Panc1 (cell line): ENCODE measurements around the gene KMT5B.

Experiments used
- TCF7L2 ChIP-seq: IDR thresholded peaks from 2 replicates; pipeline ENCODE4 v1.6.1; 2011; ENCODE audit warnings: mild to moderate bottlenecking, low read depth, low read length, inconsistent platforms
- TF ChIP-seq, protein P1 (sequence below): fragments of 450-650 bp; IDR thresholded peaks from 2 replicates; pipeline ENCODE4 v1.5.1; 2017; ENCODE audit warnings: mild to moderate bottlenecking
- TF ChIP-seq, protein P2 (sequence below), 2 experiments: IDR thresholded peaks; 2 replicates each; pipeline ENCODE4 v1.6.1; 2011 to 2012; ENCODE audit warnings: low read depth in 2 of 2, control low read depth in 1 of 2, low read length in 1 of 2, mild to moderate bottlenecking in 1 of 2, moderate library complexity in 1 of 2; ENCODE audit not compliant: insufficient read depth in 1 of 2

DNA sequence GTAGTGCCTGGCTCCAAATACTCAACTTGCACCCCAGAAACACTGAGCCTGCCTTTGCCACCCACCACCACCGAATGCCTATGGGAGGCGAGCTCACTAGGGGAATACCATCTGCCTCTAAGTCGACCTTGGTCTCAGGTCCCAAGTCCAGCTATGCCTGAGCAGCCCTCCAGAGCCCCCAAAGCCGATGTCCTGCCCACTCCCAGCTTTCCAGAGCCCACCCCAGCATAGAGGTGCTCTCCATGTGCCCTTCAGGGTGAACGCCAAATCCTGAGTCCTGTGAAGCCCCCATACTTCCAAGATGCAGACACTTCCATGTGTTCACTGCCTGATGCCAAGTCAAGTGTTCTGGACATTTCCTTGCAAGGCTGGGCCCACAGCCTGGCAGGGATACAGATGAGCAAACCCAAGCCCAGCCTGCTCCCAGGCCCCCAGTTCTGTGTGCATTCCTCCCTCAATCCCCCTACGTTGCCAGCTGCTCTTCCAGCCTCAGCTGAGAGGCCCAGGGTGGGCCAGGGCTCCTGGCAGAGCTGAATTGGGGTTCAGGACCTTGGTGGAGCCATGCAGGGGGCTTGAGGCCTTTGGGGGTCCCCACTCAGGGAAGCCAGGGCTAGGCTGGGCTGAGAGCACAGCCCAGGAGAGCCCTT is 2.6 kb upstream of the KMT5B start:
- TF ChIP-seq, protein P1, sequence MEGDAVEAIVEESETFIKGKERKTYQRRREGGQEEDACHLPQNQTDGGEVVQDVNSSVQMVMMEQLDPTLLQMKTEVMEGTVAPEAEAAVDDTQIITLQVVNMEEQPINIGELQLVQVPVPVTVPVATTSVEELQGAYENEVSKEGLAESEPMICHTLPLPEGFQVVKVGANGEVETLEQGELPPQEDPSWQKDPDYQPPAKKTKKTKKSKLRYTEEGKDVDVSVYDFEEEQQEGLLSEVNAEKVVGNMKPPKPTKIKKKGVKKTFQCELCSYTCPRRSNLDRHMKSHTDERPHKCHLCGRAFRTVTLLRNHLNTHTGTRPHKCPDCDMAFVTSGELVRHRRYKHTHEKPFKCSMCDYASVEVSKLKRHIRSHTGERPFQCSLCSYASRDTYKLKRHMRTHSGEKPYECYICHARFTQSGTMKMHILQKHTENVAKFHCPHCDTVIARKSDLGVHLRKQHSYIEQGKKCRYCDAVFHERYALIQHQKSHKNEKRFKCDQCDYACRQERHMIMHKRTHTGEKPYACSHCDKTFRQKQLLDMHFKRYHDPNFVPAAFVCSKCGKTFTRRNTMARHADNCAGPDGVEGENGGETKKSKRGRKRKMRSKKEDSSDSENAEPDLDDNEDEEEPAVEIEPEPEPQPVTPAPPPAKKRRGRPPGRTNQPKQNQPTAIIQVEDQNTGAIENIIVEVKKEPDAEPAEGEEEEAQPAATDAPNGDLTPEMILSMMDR = no peak
- TF ChIP-seq, protein P2, sequence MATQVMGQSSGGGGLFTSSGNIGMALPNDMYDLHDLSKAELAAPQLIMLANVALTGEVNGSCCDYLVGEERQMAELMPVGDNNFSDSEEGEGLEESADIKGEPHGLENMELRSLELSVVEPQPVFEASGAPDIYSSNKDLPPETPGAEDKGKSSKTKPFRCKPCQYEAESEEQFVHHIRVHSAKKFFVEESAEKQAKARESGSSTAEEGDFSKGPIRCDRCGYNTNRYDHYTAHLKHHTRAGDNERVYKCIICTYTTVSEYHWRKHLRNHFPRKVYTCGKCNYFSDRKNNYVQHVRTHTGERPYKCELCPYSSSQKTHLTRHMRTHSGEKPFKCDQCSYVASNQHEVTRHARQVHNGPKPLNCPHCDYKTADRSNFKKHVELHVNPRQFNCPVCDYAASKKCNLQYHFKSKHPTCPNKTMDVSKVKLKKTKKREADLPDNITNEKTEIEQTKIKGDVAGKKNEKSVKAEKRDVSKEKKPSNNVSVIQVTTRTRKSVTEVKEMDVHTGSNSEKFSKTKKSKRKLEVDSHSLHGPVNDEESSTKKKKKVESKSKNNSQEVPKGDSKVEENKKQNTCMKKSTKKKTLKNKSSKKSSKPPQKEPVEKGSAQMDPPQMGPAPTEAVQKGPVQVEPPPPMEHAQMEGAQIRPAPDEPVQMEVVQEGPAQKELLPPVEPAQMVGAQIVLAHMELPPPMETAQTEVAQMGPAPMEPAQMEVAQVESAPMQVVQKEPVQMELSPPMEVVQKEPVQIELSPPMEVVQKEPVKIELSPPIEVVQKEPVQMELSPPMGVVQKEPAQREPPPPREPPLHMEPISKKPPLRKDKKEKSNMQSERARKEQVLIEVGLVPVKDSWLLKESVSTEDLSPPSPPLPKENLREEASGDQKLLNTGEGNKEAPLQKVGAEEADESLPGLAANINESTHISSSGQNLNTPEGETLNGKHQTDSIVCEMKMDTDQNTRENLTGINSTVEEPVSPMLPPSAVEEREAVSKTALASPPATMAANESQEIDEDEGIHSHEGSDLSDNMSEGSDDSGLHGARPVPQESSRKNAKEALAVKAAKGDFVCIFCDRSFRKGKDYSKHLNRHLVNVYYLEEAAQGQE (IDR thresholded peaks at IDR 0.05; ENCODE audit: insufficient read depth in 1 of 2, low read depth in 2 of 2, low read length in 1 of 2) = no peak
- TF ChIP-seq TCF7L2 = no peak
